HCT116 (cell line): ENCODE results near the gene RHBDD3. TPM values are rescaled to one million over a fixed set of nuclear protein-coding genes. Genes with fewer than 3 reads are reported as not detected.

Source experiments
- ATAC-seq: fragments of 200-7000 bp; cut with Tn5 transposase; 2 replicates; pipeline ENCODE4 v1.9.1; 2020; ENCODE audit warnings: mild to moderate bottlenecking, moderate library complexity
- BruUV-seq: library from RNA; stranded (reverse); fragments of 400-500 nt; replicated peaks from 2 replicates; lab custom pipeline; 2021; lab: Mats Ljungman, UMichigan
- CTCF ChIA-PET: fragments of 300-600 bp; sonication (Branson Sonifier 250); formaldehyde crosslinking; loops from one replicate; lab custom pipeline; 2021; ENCODE audit warnings: antibody characterized with exemption; lab: Charles Lee
- POLR2A ChIA-PET: fragments of 300-600, 350-600 bp; sonication (Branson Sonifier 250); formaldehyde crosslinking; loops from one replicate; lab custom pipeline; 2021; ENCODE audit warnings: antibody characterized with exemption; lab: Charles Lee
- RAD21 ChIA-PET, 2 experiments: fragments of 300-600 bp; sonication (Branson Sonifier 250); formaldehyde crosslinking; loops; one replicate each; lab custom pipeline; 2023; ENCODE audit warnings: low total read pairs in 2 of 2; ENCODE audit not compliant: uncharacterized antibody in 2 of 2, unreplicated experiment in 2 of 2, low non-redundant PET in 1 of 2; lab: Charles Lee
- DNase-seq: peaks from one replicate; pipeline ENCODE4 v3.0.0-alpha.2; 2010; ENCODE audit warnings: low read depth, low spot score
- H2AFZ ChIP-seq: fragments of 200-600 bp; shearing (Covaris generic), sonication (generic); 2 replicates; pipeline ENCODE4 v1.6.1; 2017; ENCODE audit warnings: low read depth, mixed run types, mixed read lengths, antibody characterized with exemption, low read length; ENCODE audit not compliant: poor library complexity, severe bottlenecking
- H3K27ac ChIP-seq: 2 replicates; pipeline ENCODE4 v1.5.1; 2012; ENCODE audit warnings: low read depth, low read length
- H3K27me3 ChIP-seq: fragments of 200-600 bp; sonication (generic); 2 replicates; pipeline ENCODE4 v1.6.1; 2016; ENCODE audit warnings: mixed run types, low read length, mixed read lengths; ENCODE audit not compliant: insufficient read depth
- H3K36me3 ChIP-seq, 2 experiments: fragments of 200-500 bp in 1 of 2; fragments of 200-600 bp in 1 of 2; sonication (Bioruptor generic) in 1 of 2; sonication (generic) in 1 of 2; 2 replicates each; pipeline versions ENCODE4 v1.5.1 to v1.6.1; 2014 to 2016; ENCODE audit warnings: low read length in 2 of 2, inconsistent platforms in 1 of 2, mixed read lengths in 1 of 2, mixed run types in 1 of 2; ENCODE audit not compliant: insufficient read depth in 2 of 2, control insufficient read depth in 1 of 2
- H3K4me1 ChIP-seq, 2 experiments: fragments of 200-600 bp in 1 of 2; sonication (generic) in 1 of 2; 2 replicates each; pipeline versions ENCODE4 v1.5.1 to v1.6.1; 2012 to 2017; ENCODE audit warnings: low read length in 2 of 2, inconsistent platforms in 1 of 2, mild to moderate bottlenecking in 1 of 2, mixed read lengths in 1 of 2, mixed run types in 1 of 2, moderate library complexity in 1 of 2; ENCODE audit not compliant: insufficient read depth in 2 of 2, control insufficient read depth in 1 of 2
- H3K4me2 ChIP-seq: fragments of 200-600 bp; sonication (generic); 2 replicates; pipeline ENCODE4 v1.6.1; 2017; ENCODE audit warnings: mixed run types, low read length, mixed read lengths
- H3K4me3 ChIP-seq, 2 experiments: fragments of 200-600 bp in 1 of 2; sonication (generic) in 1 of 2; replicated peaks in 1 of 2; 2 replicates each; pipeline ENCODE4 v1.5.1; 2011 to 2016; ENCODE audit warnings: low read length in 2 of 2, control low read depth in 1 of 2, low read depth in 1 of 2, mild to moderate bottlenecking in 1 of 2, mixed read lengths in 1 of 2, mixed run types in 1 of 2
- H3K79me2 ChIP-seq: fragments of 200-600 bp; sonication (generic); 2 replicates; pipeline ENCODE4 v1.6.1; 2017; ENCODE audit warnings: mild to moderate bottlenecking, mixed run types, low read length, moderate library complexity, mixed read lengths; ENCODE audit not compliant: insufficient read depth
- H3K9ac ChIP-seq: fragments of 200-600 bp; sonication (generic); 2 replicates; pipeline ENCODE4 v1.6.1; 2016; ENCODE audit warnings: low read length, mixed read lengths
- H3K9me2 ChIP-seq: fragments of 200-600 bp; sonication (generic), shearing (Covaris generic); 2 replicates; pipeline ENCODE4 v1.6.1; 2017; ENCODE audit warnings: mixed run types, mild to moderate bottlenecking, moderate library complexity; ENCODE audit not compliant: insufficient read depth
- H3K9me3 ChIP-seq, 2 experiments: fragments of 200-500 bp in 1 of 2; fragments of 200-600 bp in 1 of 2; sonication (Bioruptor generic) in 1 of 2; sonication (generic) in 1 of 2; 2 replicates each; pipeline ENCODE4 v1.6.1; 2014 to 2017; ENCODE audit warnings: low read length in 2 of 2, mixed read lengths in 2 of 2, inconsistent platforms in 1 of 2, low read depth in 1 of 2, mild to moderate bottlenecking in 1 of 2, mixed run types in 1 of 2, moderate library complexity in 1 of 2; ENCODE audit not compliant: control insufficient read depth in 1 of 2, insufficient read depth in 1 of 2
- H4K20me1 ChIP-seq: fragments of 200-600 bp; sonication (generic), shearing (Covaris generic); 2 replicates; pipeline ENCODE4 v1.6.1; 2017; ENCODE audit warnings: mixed run types, mild to moderate bottlenecking, moderate library complexity; ENCODE audit not compliant: insufficient read depth
- ATF3 ChIP-seq: IDR thresholded peaks from 2 replicates; pipeline ENCODE4 v1.6.1; 2012
- CBX3 ChIP-seq: IDR thresholded peaks from 2 replicates; pipeline ENCODE4 v1.6.1; 2012; ENCODE audit warnings: low read depth
- CEBPB ChIP-seq: IDR thresholded peaks from 2 replicates; pipeline ENCODE4 v1.6.1; 2012; ENCODE audit warnings: low read depth
- EZH2 ChIP-seq: fragments of 200-600 bp; sonication (generic); IDR thresholded peaks from 2 replicates; pipeline ENCODE4 v1.6.1; 2017; ENCODE audit warnings: antibody characterized with exemption, mixed run types
- EZH2phosphoT487 ChIP-seq: fragments of 200-600 bp; IDR thresholded peaks from 2 replicates; pipeline ENCODE4 v1.6.1; 2018; ENCODE audit warnings: antibody characterized with exemption, borderline replicate concordance
- FOSL1 ChIP-seq: IDR thresholded peaks from 2 replicates; pipeline ENCODE4 v1.6.1; 2012; ENCODE audit warnings: low read depth
- POLR2AphosphoS5 ChIP-seq: IDR thresholded peaks from 2 replicates; pipeline ENCODE4 v1.6.1; 2011; ENCODE audit warnings: mild to moderate bottlenecking, low read depth, low read length, moderate library complexity
- REST ChIP-seq: IDR thresholded peaks from 2 replicates; pipeline ENCODE4 v1.6.1; 2012; ENCODE audit warnings: low read depth
- SP1 ChIP-seq: IDR thresholded peaks from 2 replicates; pipeline ENCODE4 v1.6.1; 2012; ENCODE audit warnings: low read depth
- SRF ChIP-seq: IDR thresholded peaks from 2 replicates; pipeline ENCODE4 v1.6.1; 2012; ENCODE audit warnings: low read depth
- intact Hi-C: fragments of 100-400 bp; cut with micrococcal nuclease; formaldehyde crosslinking; loops from 2 replicates; pipeline ENCODE4 v1.10.0; 2022
- total RNA-seq: library from RNA; stranded (reverse); gene quantifications from one replicate; pipeline ENCODE4 v1.2.1, GENCODE V29; 2021; ENCODE audit not compliant: unreplicated experiment
- TF ChIP-seq, protein P1 (sequence below): IDR thresholded peaks from 2 replicates; pipeline ENCODE4 v1.6.1; 2012
- TF ChIP-seq, protein P2 (sequence below): IDR thresholded peaks from 2 replicates; pipeline ENCODE4 v1.6.1; 2011; ENCODE audit warnings: mild to moderate bottlenecking, low read length, moderate library complexity; ENCODE audit not compliant: insufficient replicate concordance; ENCODE audit errors: extremely low read depth

RHBDD3 gene
- total RNA-seq, 1 experiment from 2014 or later, result 30.2 TPM

- ChIA-PET CTCF (no interaction called here), POLR2A (no interaction called here), RAD21 (no interaction called here)
- Histone ChIP-seq H3K4me1 (no peaks in the 10 kb centered on the region), H3K4me2 (no peak overlapping the region), H3K4me3 (no peak overlapping the region), H3K36me3 (no peaks in the 10 kb centered on the region), H4K20me1 (no peaks in the 10 kb centered on the region), H3K27me3 (no peaks in the 10 kb centered on the region), H2AFZ (no peak overlapping the region), H3K27ac (no peak overlapping the region), H3K9me3 (no peaks in the 10 kb centered on the region), H3K9ac (no peak overlapping the region), H3K79me2 (no peaks in the 10 kb centered on the region), H3K9me2 (no peaks in the 10 kb centered on the region)
- BruUV-seq, result no TSS peak
- no peak for ATAC-seq
- no peak for TF ChIP-seq EZH2phosphoT487
- TF ChIP-seq, protein P1, sequence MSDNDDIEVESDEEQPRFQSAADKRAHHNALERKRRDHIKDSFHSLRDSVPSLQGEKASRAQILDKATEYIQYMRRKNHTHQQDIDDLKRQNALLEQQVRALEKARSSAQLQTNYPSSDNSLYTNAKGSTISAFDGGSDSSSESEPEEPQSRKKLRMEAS, result no peak
- TF ChIP-seq SRF, result no peak
- TF ChIP-seq REST, result no peak
- TF ChIP-seq POLR2AphosphoS5, result no peak
- no peak for TF ChIP-seq CEBPB
- TF ChIP-seq ATF3, result no peak
- TF ChIP-seq CBX3, result no peak
- TF ChIP-seq, protein P2, sequence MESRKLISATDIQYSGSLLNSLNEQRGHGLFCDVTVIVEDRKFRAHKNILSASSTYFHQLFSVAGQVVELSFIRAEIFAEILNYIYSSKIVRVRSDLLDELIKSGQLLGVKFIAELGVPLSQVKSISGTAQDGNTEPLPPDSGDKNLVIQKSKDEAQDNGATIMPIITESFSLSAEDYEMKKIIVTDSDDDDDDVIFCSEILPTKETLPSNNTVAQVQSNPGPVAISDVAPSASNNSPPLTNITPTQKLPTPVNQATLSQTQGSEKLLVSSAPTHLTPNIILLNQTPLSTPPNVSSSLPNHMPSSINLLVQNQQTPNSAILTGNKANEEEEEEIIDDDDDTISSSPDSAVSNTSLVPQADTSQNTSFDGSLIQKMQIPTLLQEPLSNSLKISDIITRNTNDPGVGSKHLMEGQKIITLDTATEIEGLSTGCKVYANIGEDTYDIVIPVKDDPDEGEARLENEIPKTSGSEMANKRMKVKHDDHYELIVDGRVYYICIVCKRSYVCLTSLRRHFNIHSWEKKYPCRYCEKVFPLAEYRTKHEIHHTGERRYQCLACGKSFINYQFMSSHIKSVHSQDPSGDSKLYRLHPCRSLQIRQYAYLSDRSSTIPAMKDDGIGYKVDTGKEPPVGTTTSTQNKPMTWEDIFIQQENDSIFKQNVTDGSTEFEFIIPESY, result no peak
- TF ChIP-seq FOSL1, result no peak
- TF ChIP-seq SP1, result no peak
- no peak for TF ChIP-seq EZH2
- intact Hi-C loops, result no loop called here
- DNase-seq, result no peak
Observed at GRCh38 chr22:29225422-29226090, 42.2 kb downstream of the RHBDD3 start.
